GM19438 (cell line): ENCODE measurements around the gene HAX1.
"Not testable (repeated sequence)": the region's sequence is repeated elsewhere in the genome, so short reads cannot be mapped to it uniquely, and the experiment has no call there.

ENCODE experiments used
- ATAC-seq: cut with Tn5 transposase; IDR thresholded peaks from one replicate; pipeline ENCODE4 v1.9.1; 2021; ENCODE audit warnings: low read depth; ENCODE audit not compliant: unreplicated experiment

HAX1 gene

GRCh38 chr1:154272999-154273563 is 652 bp downstream of the HAX1 start:
- ATAC-seq: no peak

GRCh38 chr1:154276797-154277196 is 4.4 kb downstream of the HAX1 start:
- no peak for ATAC-seq

- ATAC-seq: not testable (repeated sequence)
These were observed 15.2 kb downstream of the HAX1 start for GRCh38 chr1:154287591-154287990.

GRCh38 chr1:154288661-154289060 is 16.2 kb downstream of the HAX1 start:
- ATAC-seq: no peak

- no peak for ATAC-seq
These were observed 18.5 kb downstream of the HAX1 start for GRCh38 chr1:154290921-154291320.

- ATAC-seq: no peak
These were observed 23.2 kb downstream of the HAX1 start for GRCh38 chr1:154295408-154296235.

- ATAC-seq: no peak
These were observed 29.2 kb downstream of the HAX1 start for GRCh38 chr1:154301582-154301981.

GRCh38 chr1:154304664-154305337 is 32.4 kb downstream of the HAX1 start:
- ATAC-seq: no peak

GRCh38 chr1:154306151-154306550 is 33.7 kb downstream of the HAX1 start:
- no peak for ATAC-seq

- not testable (repeated sequence) for ATAC-seq
These were observed 35.3 kb downstream of the HAX1 start for GRCh38 chr1:154307670-154308270.

- not testable (repeated sequence) for ATAC-seq
These were observed 36.7 kb downstream of the HAX1 start for GRCh38 chr1:154309136-154309535.

GRCh38 chr1:154312229-154313065 is 40.0 kb downstream of the HAX1 start:
- not testable (repeated sequence) for ATAC-seq

- no peak for ATAC-seq
These were observed 40.6 kb downstream of the HAX1 start for GRCh38 chr1:154313066-154313356.

GRCh38 chr1:154314226-154314625 is 41.8 kb downstream of the HAX1 start:
- not testable (repeated sequence) for ATAC-seq

- ATAC-seq: no peak
These were observed 44.3 kb downstream of the HAX1 start for GRCh38 chr1:154316704-154317103.

- ATAC-seq: no peak
These were observed 46.0 kb downstream of the HAX1 start for GRCh38 chr1:154318386-154318785.

GRCh38 chr1:154320882-154321608 is 48.6 kb downstream of the HAX1 start, which contains the start of gene AQP10:
AQP10 (plus strand) TSS chr1:154321093; CDS start chr1:154321156, 63 bp downstream.
- no peak for ATAC-seq

- not testable (repeated sequence) for ATAC-seq
These were observed 49.1 kb downstream of the HAX1 start for GRCh38 chr1:154321609-154321934.

- no peak for ATAC-seq
These were observed 51.1 kb downstream of the HAX1 start for GRCh38 chr1:154323493-154323892.

- ATAC-seq: no peak
These were observed 51.8 kb downstream of the HAX1 start for GRCh38 chr1:154324241-154324640.
